ENCODE results near the gene ERO1A. TPM values are rescaled to one million over a fixed set of nuclear protein-coding genes. Genes with fewer than 3 reads are reported as not detected.

The ERO1A gene
- total and polyA plus RNA-seq, 4 donors = 16.5 to 42.3 (median 20.0) TPM

DNA sequence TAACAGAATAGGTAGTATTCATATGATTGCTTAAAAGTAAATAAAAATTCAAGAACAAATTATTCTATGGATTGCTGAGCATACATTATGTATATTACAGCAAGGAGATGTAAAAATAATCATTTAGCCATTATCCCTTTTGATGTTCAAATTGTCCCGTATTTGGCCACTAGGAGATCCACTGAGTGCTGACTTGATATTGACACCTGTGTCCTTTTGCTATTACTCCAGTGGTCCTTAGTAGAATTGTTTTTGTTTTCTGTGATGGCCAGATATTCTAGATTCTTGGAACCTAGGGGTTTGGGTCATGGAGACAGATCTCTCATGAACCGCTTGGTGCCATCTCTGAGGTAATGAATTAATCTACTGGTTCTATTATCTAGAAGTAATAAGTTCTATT, 16.8 kb downstream of the ERO1A start:
- no peak for TF ChIP-seq HNF4A (conservative IDR thresholded peaks at IDR 0.05)
- TF ChIP-seq, protein P1, sequence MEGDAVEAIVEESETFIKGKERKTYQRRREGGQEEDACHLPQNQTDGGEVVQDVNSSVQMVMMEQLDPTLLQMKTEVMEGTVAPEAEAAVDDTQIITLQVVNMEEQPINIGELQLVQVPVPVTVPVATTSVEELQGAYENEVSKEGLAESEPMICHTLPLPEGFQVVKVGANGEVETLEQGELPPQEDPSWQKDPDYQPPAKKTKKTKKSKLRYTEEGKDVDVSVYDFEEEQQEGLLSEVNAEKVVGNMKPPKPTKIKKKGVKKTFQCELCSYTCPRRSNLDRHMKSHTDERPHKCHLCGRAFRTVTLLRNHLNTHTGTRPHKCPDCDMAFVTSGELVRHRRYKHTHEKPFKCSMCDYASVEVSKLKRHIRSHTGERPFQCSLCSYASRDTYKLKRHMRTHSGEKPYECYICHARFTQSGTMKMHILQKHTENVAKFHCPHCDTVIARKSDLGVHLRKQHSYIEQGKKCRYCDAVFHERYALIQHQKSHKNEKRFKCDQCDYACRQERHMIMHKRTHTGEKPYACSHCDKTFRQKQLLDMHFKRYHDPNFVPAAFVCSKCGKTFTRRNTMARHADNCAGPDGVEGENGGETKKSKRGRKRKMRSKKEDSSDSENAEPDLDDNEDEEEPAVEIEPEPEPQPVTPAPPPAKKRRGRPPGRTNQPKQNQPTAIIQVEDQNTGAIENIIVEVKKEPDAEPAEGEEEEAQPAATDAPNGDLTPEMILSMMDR (IDR thresholded peaks at IDR 0.05; ENCODE audit: low read depth, low read length, missing input control) = peak; percentile 35
- TF ChIP-seq RAD21 (IDR thresholded peaks at IDR 0.05) = peak; percentile 17 to 67
- TF ChIP-seq HNF4G (IDR thresholded peaks at IDR 0.05) = no peak
- no peak for TF ChIP-seq FOXA2 (IDR thresholded peaks at IDR 0.05)
- H3K36me3 ChIP-seq (ENCODE audit: control insufficient read depth in 4 of 4, insufficient read depth in 3 of 4, low read depth in 1 of 4, low read length in 3 of 4) = peaks cover 1 to 33% (median 20%) of the 10 kb centered on the region in 4 donors
- 96% methylated on average over 2 of the region's 2 CpGs for WGBS

DNA sequence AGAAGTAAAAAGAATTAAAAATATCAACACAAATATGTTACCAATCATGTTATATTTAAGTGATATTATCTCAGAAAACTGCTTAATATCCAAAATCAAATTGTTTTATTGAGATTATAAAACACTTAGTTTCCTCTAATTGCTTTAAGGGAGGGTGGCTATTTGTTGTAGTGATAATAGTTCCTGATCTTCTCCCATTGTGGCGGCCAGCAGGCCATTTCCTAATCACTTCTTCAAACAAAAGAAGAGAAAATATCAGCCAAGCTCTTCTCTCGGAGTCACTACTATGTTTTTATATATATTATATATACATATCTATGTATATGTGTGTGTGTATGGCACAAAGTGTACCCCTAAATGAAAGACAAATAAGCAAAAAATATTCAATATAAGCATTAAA, 31.5 kb downstream of the ERO1A start:
- 90% methylated on average over 2 of the region's 2 CpGs for WGBS
- TF ChIP-seq, protein P2, sequence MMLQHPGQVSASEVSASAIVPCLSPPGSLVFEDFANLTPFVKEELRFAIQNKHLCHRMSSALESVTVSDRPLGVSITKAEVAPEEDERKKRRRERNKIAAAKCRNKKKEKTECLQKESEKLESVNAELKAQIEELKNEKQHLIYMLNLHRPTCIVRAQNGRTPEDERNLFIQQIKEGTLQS (IDR thresholded peaks at IDR 0.05) = no peak
- TF ChIP-seq RXRA (IDR thresholded peaks at IDR 0.05) = no peak
- TF ChIP-seq, protein P3, sequence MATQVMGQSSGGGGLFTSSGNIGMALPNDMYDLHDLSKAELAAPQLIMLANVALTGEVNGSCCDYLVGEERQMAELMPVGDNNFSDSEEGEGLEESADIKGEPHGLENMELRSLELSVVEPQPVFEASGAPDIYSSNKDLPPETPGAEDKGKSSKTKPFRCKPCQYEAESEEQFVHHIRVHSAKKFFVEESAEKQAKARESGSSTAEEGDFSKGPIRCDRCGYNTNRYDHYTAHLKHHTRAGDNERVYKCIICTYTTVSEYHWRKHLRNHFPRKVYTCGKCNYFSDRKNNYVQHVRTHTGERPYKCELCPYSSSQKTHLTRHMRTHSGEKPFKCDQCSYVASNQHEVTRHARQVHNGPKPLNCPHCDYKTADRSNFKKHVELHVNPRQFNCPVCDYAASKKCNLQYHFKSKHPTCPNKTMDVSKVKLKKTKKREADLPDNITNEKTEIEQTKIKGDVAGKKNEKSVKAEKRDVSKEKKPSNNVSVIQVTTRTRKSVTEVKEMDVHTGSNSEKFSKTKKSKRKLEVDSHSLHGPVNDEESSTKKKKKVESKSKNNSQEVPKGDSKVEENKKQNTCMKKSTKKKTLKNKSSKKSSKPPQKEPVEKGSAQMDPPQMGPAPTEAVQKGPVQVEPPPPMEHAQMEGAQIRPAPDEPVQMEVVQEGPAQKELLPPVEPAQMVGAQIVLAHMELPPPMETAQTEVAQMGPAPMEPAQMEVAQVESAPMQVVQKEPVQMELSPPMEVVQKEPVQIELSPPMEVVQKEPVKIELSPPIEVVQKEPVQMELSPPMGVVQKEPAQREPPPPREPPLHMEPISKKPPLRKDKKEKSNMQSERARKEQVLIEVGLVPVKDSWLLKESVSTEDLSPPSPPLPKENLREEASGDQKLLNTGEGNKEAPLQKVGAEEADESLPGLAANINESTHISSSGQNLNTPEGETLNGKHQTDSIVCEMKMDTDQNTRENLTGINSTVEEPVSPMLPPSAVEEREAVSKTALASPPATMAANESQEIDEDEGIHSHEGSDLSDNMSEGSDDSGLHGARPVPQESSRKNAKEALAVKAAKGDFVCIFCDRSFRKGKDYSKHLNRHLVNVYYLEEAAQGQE (IDR thresholded peaks at IDR 0.05) = no peak
- TF ChIP-seq, protein P4, sequence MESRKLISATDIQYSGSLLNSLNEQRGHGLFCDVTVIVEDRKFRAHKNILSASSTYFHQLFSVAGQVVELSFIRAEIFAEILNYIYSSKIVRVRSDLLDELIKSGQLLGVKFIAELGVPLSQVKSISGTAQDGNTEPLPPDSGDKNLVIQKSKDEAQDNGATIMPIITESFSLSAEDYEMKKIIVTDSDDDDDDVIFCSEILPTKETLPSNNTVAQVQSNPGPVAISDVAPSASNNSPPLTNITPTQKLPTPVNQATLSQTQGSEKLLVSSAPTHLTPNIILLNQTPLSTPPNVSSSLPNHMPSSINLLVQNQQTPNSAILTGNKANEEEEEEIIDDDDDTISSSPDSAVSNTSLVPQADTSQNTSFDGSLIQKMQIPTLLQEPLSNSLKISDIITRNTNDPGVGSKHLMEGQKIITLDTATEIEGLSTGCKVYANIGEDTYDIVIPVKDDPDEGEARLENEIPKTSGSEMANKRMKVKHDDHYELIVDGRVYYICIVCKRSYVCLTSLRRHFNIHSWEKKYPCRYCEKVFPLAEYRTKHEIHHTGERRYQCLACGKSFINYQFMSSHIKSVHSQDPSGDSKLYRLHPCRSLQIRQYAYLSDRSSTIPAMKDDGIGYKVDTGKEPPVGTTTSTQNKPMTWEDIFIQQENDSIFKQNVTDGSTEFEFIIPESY (IDR thresholded peaks at IDR 0.05) = no peak
- TF ChIP-seq NR2F2 (IDR thresholded peaks at IDR 0.05) = no peak
- TF ChIP-seq FOXA1 (IDR thresholded peaks at IDR 0.05) = no peak
- DNase-seq (ENCODE audit: low spot score) = no peak
- Histone ChIP-seq H3K27me3 (ENCODE audit: control insufficient read depth in 4 of 4, insufficient read depth in 4 of 4, low read length in 3 of 4) (no peaks in the 10 kb centered on the region), H3K9me3 (ENCODE audit: control insufficient read depth in 4 of 4, low read length in 3 of 4) (no peaks in the 10 kb centered on the region), H3K4me1 (ENCODE audit: control insufficient read depth in 4 of 4, insufficient read depth in 4 of 4, low read length in 3 of 4) (no peaks in the 10 kb centered on the region), H3K36me3 (ENCODE audit: control insufficient read depth in 4 of 4, insufficient read depth in 3 of 4, low read depth in 1 of 4, low read length in 3 of 4) (peaks cover 3 to 17% (median 13%) of the 10 kb centered on the region in 4 donors), H3K4me3 (ENCODE audit: low read depth in 1 of 3, low read length in 3 of 3) (no peak overlapping the region), H3K9ac (ENCODE audit: low read depth in 1 of 2, low read length in 2 of 2) (no peak overlapping the region), H3K27ac (ENCODE audit: low read depth in 1 of 2, low read length in 2 of 2) (no peak overlapping the region)

More for the DNA sequence above, 16.8 kb downstream of the ERO1A start:
- Histone ChIP-seq H3K27me3 (ENCODE audit: control insufficient read depth in 4 of 4, insufficient read depth in 4 of 4, low read length in 3 of 4) (no peaks in the 10 kb centered on the region), H3K4me1 (ENCODE audit: control insufficient read depth in 4 of 4, insufficient read depth in 4 of 4, low read length in 3 of 4) (no peaks in the 10 kb centered on the region), H3K4me3 (ENCODE audit: low read depth in 1 of 3, low read length in 3 of 3) (no peak overlapping the region), H3K9ac (ENCODE audit: low read depth in 1 of 2, low read length in 2 of 2) (no peak overlapping the region), H3K27ac (ENCODE audit: low read depth in 1 of 2, low read length in 2 of 2) (no peak overlapping the region), H3K9me3 (ENCODE audit: control insufficient read depth in 4 of 4, low read length in 3 of 4) (no peaks in the 10 kb centered on the region)
- no peak for DNase-seq (ENCODE audit: low spot score)

All from liver (tissue), 9 donors.